Duodenal mucosa (tissue), 2 donors: Measurements from ENCODE around the gene SCP2D1.

ENCODE experiments used
- H3K27ac ChIP-seq: one replicate; pipeline ENCODE4 v1.7.0; 2013; ENCODE audit warnings: low read depth, low read length
- H3K27me3 ChIP-seq, 2 donors: one replicate each; pipeline ENCODE4 v1.7.0; 2013; ENCODE audit warnings: low read length in 2 of 2, control low read depth in 1 of 2; ENCODE audit not compliant: insufficient read depth in 2 of 2, control insufficient read depth in 1 of 2
- H3K36me3 ChIP-seq, 2 donors: one replicate each; pipeline ENCODE4 v1.7.0; 2013; ENCODE audit warnings: low read length in 2 of 2, control low read depth in 1 of 2; ENCODE audit not compliant: insufficient read depth in 2 of 2, control insufficient read depth in 1 of 2
- H3K4me1 ChIP-seq, 2 donors: one replicate each; pipeline ENCODE4 v1.7.0; 2013; ENCODE audit warnings: low read length in 2 of 2, control low read depth in 1 of 2; ENCODE audit not compliant: insufficient read depth in 2 of 2, control insufficient read depth in 1 of 2
- H3K4me3 ChIP-seq, 2 donors: one replicate each; pipeline ENCODE4 v1.7.0; 2013; ENCODE audit warnings: low read length in 2 of 2, low read depth in 1 of 2
- H3K9ac ChIP-seq, 2 donors: one replicate each; pipeline ENCODE4 v1.7.0; 2013; ENCODE audit warnings: low read length in 2 of 2, low read depth in 1 of 2
- H3K9me3 ChIP-seq, 2 donors: one replicate each; pipeline ENCODE4 v1.7.0; 2013; ENCODE audit warnings: low read length in 2 of 2, control low read depth in 1 of 2; ENCODE audit not compliant: control insufficient read depth in 1 of 2

SCP2D1 gene

DNA sequence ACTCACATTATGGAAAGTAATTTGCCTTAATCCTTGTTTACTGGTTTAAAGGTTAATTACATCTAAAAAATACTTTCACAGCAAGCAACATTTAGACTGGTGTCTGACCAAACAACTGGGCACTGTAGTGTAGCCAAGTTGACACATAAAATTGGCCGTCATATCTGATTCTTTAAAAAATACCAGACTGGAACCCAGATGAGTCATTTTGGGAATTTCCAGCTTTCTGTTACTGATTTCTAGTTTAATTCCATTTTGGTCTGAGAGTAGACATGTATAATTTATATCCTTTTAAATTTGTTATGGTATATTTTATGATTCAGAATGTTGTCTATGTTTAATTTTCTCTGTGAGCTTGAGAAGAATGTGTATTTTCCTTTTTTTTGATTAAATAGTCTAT is 44.1 kb downstream of the SCP2D1 start:
- Histone ChIP-seq H3K27ac (no peak overlapping the region), H3K4me1 (no peaks in the 10 kb centered on the region), H3K4me3 (no peak overlapping the region), H3K9ac (no peak overlapping the region), H3K9me3 (no peaks in the 10 kb centered on the region), H3K36me3 (no peaks in the 10 kb centered on the region), H3K27me3 (no peaks in the 10 kb centered on the region)

DNA sequence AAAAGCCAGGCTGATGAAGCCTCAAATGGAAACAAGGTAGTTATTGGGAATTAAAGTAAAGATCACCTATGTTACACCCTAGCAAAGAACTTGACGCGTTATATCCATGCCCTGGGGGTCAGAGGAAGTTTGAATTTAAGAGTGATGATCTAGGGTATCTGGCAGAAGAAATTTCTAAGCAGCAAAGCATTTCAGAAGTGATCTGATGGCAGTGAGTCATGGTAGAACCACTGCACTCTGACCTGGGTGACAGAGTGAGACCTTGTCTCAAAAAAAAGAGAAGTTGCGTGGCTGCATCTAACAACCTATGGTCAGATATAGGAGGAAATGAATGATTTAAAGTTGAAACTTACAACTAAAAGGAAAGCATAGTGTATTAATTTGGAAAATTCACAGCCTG is 45.2 kb downstream of the SCP2D1 start:
- Histone ChIP-seq H3K36me3 (no peaks in the 10 kb centered on the region), H3K27me3 (no peaks in the 10 kb centered on the region), H3K27ac (no peak overlapping the region), H3K4me3 (no peak overlapping the region), H3K9me3 (no peaks in the 10 kb centered on the region), H3K4me1 (no peaks in the 10 kb centered on the region), H3K9ac (no peak overlapping the region)
